ENCODE measurements around the gene POMGNT1.

Gene POMGNT1

DNA sequence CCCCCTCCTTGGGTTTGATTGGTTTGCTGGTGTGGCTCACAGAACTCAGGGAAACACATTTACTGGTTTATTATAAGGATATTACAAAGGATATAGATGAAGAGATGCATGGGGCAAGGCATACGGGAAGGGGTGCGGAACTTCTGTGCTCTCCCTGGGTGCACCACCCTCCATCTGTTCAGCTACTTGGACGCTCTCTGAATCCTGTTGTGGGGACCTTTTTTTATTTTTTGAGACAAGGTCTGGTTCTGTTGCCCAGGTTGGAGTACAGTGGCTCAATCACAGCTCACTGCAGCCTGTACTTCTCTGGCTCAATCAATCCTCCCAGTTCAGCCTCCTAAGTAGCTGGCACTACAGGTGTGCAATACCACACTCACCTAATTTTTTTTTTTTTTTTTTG lies 12.3 kb upstream of the POMGNT1 start:
- H3K4me1 ChIP-seq (ENCODE audit: control insufficient read depth, insufficient read depth, low read length, poor library complexity, severe bottlenecking), result peaks cover 8% of the 10 kb centered on the region
- peaks cover 3% of the 10 kb centered on the region for H3K36me3 ChIP-seq (ENCODE audit: control insufficient read depth, insufficient read depth, low read length)
- H3K4me3 ChIP-seq (ENCODE audit: extremely low read depth, insufficient read depth, low read length, poor library complexity, severe bottlenecking), result no peak overlapping the region
- WGBS, 2 experiments (ENCODE audit: insufficient coverage in 2 of 2), result 100% methylated on average over 1 of the region's 3 CpGs; no CpG with 5 or more reads in 1 of the 2 experiments
- no peak overlapping the region for H3K27ac ChIP-seq (ENCODE audit: low read depth, low read length, severe bottlenecking)
- no peaks in the 10 kb centered on the region for H3K9me3 ChIP-seq (ENCODE audit: control insufficient read depth, low read length)

GRCh38 chr1:46206399-46206798 lies 8.2 kb upstream of the POMGNT1 start:
- no peak overlapping the region for H3K27ac ChIP-seq (ENCODE audit: low read depth, low read length, severe bottlenecking)
- H3K4me3 ChIP-seq (ENCODE audit: extremely low read depth, insufficient read depth, low read length, poor library complexity, severe bottlenecking), result no peak overlapping the region
- 100% methylated on average over 1 of the region's 2 CpGs; no CpG with 5 or more reads in 1 of the 2 experiments for whole genome bisulfite sequencing, 2 experiments (ENCODE audit: insufficient coverage in 2 of 2)
- peaks cover 3% of the 10 kb centered on the region for H3K36me3 ChIP-seq (ENCODE audit: control insufficient read depth, insufficient read depth, low read length)
- no peaks in the 10 kb centered on the region for H3K9me3 ChIP-seq (ENCODE audit: control insufficient read depth, low read length)
- peaks cover 14% of the 10 kb centered on the region for H3K4me1 ChIP-seq (ENCODE audit: control insufficient read depth, insufficient read depth, low read length, poor library complexity, severe bottlenecking)

DNA sequence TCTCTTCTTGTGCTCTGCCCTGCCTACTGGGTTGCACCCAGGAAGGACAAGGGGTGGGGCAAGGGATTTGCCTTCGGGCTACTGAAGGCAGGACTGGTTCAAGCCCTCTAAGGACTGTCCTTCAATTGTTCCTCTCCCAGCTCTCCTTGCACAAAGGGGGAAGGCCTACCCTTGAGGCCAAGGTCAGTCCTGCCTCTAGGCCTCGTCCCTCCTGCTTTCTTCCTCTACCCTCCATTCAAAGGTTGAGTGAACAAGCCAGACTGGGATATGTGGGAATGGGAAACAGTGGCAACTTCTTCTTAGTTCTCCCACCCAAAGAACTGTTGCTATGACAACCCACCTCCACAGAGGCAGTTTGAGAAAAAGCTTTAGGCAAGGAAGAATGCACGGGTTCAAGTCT lies 7.6 kb upstream of the POMGNT1 start:
- Histone ChIP-seq H3K27ac (ENCODE audit: low read depth, low read length, severe bottlenecking) (no peak overlapping the region), H3K4me3 (ENCODE audit: extremely low read depth, insufficient read depth, low read length, poor library complexity, severe bottlenecking) (no peak overlapping the region), H3K4me1 (ENCODE audit: control insufficient read depth, insufficient read depth, low read length, poor library complexity, severe bottlenecking) (peaks cover 13% of the 10 kb centered on the region), H3K36me3 (ENCODE audit: control insufficient read depth, insufficient read depth, low read length) (peaks cover 3% of the 10 kb centered on the region), H3K9me3 (ENCODE audit: control insufficient read depth, low read length) (no peaks in the 10 kb centered on the region)
- 89 to 100% methylated on average over 1 of the region's 3 CpGs for WGBS, 2 experiments (ENCODE audit: insufficient coverage in 2 of 2)

DNA sequence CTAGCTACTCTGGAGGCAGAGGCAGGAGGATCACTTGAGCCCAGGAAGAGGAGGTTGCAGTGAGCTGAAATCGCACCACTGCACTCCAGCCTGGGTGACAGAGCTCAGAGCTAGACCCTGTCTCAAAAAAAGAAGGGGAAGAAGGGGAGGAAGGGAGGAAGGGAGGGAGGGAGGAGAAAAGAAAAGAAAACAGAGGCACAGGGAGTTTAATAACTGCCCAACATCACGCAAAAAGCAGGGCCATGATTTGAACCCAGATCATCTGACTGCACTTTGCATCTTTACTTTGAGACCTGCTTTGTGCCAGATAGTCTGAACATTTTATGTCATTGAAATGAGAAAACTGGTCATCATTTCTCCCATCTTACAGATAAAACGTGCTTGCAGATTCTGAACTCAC lies 6.9 kb upstream of the POMGNT1 start:
- no peak overlapping the region for H3K4me3 ChIP-seq (ENCODE audit: extremely low read depth, insufficient read depth, low read length, poor library complexity, severe bottlenecking)
- peaks cover 9% of the 10 kb centered on the region for H3K4me1 ChIP-seq (ENCODE audit: control insufficient read depth, insufficient read depth, low read length, poor library complexity, severe bottlenecking)
- peaks cover 3% of the 10 kb centered on the region for H3K36me3 ChIP-seq (ENCODE audit: control insufficient read depth, insufficient read depth, low read length)
- WGBS, 2 experiments (ENCODE audit: insufficient coverage in 2 of 2), result 90 to 100% methylated on average over 2 to 3 of the region's 3 CpGs
- no peaks in the 10 kb centered on the region for H3K9me3 ChIP-seq (ENCODE audit: control insufficient read depth, low read length)
- no peak overlapping the region for H3K27ac ChIP-seq (ENCODE audit: low read depth, low read length, severe bottlenecking)

GRCh38 chr1:46204406-46204742 lies 6.1 kb upstream of the POMGNT1 start:
- Histone ChIP-seq H3K9me3 (ENCODE audit: control insufficient read depth, low read length) (no peaks in the 10 kb centered on the region), H3K27ac (ENCODE audit: low read depth, low read length, severe bottlenecking) (no peak overlapping the region), H3K4me1 (ENCODE audit: control insufficient read depth, insufficient read depth, low read length, poor library complexity, severe bottlenecking) (peaks cover 9% of the 10 kb centered on the region), H3K4me3 (ENCODE audit: extremely low read depth, insufficient read depth, low read length, poor library complexity, severe bottlenecking) (peak overlapping the region; percentile 80), H3K36me3 (ENCODE audit: control insufficient read depth, insufficient read depth, low read length) (peaks cover 3% of the 10 kb centered on the region)
- WGBS, 2 experiments (ENCODE audit: insufficient coverage in 2 of 2), result 71 to 86% methylated on average over 4 of the region's 5 CpGs

GRCh38 chr1:46203738-46204405 lies 5.6 kb upstream of the POMGNT1 start:
- Histone ChIP-seq H3K9me3 (ENCODE audit: control insufficient read depth, low read length) (no peaks in the 10 kb centered on the region), H3K4me1 (ENCODE audit: control insufficient read depth, insufficient read depth, low read length, poor library complexity, severe bottlenecking) (peaks cover 12% of the 10 kb centered on the region), H3K27ac (ENCODE audit: low read depth, low read length, severe bottlenecking) (no peak overlapping the region), H3K4me3 (ENCODE audit: extremely low read depth, insufficient read depth, low read length, poor library complexity, severe bottlenecking) (peak overlapping the region; percentile 80), H3K36me3 (ENCODE audit: control insufficient read depth, insufficient read depth, low read length) (peaks cover 3% of the 10 kb centered on the region)
- 7 to 12% methylated on average over 7 of the region's 14 CpGs for WGBS, 2 experiments (ENCODE audit: insufficient coverage in 2 of 2)

DNA sequence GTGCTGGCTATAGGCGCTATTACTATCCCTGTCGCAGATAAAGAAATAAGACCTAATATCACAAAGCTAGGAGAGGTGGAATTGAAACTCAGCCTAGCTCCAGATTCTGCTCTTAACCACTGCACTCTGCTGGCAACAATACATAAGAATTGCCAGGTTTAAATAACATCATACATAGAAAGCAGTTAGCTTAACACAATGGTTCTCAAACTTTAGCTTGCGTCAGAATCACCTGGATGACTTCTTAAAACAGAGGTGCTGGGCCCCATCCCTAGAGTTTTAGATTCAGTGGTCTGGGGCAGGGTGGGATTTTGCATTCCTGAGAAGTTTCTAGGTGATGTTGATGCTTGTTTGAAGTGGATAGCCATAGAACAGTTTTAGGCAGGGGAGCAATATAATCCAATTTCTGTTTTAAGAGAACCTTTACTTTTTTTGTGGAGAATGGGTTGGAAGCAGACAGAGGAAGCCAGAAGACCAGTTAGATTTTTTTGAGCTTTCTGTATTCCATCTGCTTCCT lies 1.1 kb upstream of the POMGNT1 start:
- H3K4me1 ChIP-seq (ENCODE audit: control insufficient read depth, insufficient read depth, low read length, poor library complexity, severe bottlenecking), result peaks cover 7% of the 10 kb centered on the region
- H3K27ac ChIP-seq (ENCODE audit: low read depth, low read length, severe bottlenecking), result no peak overlapping the region
- 100% methylated on average over 1 of the region's 3 CpGs for WGBS, 2 experiments (ENCODE audit: insufficient coverage in 2 of 2)
- H3K9me3 ChIP-seq (ENCODE audit: control insufficient read depth, low read length), result no peaks in the 10 kb centered on the region
- H3K36me3 ChIP-seq (ENCODE audit: control insufficient read depth, insufficient read depth, low read length), result peaks cover 16% of the 10 kb centered on the region
- peak overlapping the region; percentile 72 for H3K4me3 ChIP-seq (ENCODE audit: extremely low read depth, insufficient read depth, low read length, poor library complexity, severe bottlenecking)

- Histone ChIP-seq H3K9me3 (ENCODE audit: control insufficient read depth, low read length) (no peaks in the 10 kb centered on the region), H3K36me3 (ENCODE audit: control insufficient read depth, insufficient read depth, low read length) (peaks cover 30% of the 10 kb centered on the region), H3K4me1 (ENCODE audit: control insufficient read depth, insufficient read depth, low read length, poor library complexity, severe bottlenecking) (peaks cover 3% of the 10 kb centered on the region), H3K27ac (ENCODE audit: low read depth, low read length, severe bottlenecking) (peak overlapping the region; percentile 23), H3K4me3 (ENCODE audit: extremely low read depth, insufficient read depth, low read length, poor library complexity, severe bottlenecking) (peak overlapping the region; percentile 72)
- 68 to 71% methylated on average over 7 to 9 of the region's 9 CpGs for WGBS, 2 experiments (ENCODE audit: insufficient coverage in 2 of 2)
Measured at GRCh38 chr1:46197560-46197963, 672 bp downstream of the POMGNT1 start.

DNA sequence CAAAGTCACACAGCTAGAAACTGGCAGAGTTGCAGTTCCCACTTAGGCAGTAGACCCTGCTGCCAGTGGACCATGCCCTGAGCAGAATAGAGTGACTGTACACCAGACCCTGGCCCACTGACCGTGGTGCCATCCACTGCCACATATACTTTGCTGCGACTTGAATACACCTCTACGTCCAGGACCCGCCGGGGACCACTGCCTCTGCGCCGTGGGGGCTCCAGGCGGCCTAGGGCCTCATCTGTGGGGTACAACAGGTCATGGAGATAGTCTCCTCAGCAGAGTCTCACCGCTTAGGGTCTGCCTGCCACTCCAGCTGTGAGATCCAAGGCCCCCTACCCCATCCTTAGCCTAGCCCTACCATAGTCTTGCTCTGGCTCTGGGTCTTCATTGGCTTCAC lies 1.6 kb downstream of the POMGNT1 start:
- 98 to 99% methylated on average over 8 of the region's 9 CpGs for WGBS, 2 experiments (ENCODE audit: insufficient coverage in 2 of 2)
- Histone ChIP-seq H3K4me1 (ENCODE audit: control insufficient read depth, insufficient read depth, low read length, poor library complexity, severe bottlenecking) (peaks cover 3% of the 10 kb centered on the region), H3K4me3 (ENCODE audit: extremely low read depth, insufficient read depth, low read length, poor library complexity, severe bottlenecking) (no peak overlapping the region), H3K27ac (ENCODE audit: low read depth, low read length, severe bottlenecking) (no peak overlapping the region), H3K9me3 (ENCODE audit: control insufficient read depth, low read length) (no peaks in the 10 kb centered on the region), H3K36me3 (ENCODE audit: control insufficient read depth, insufficient read depth, low read length) (peaks cover 34% of the 10 kb centered on the region)

DNA sequence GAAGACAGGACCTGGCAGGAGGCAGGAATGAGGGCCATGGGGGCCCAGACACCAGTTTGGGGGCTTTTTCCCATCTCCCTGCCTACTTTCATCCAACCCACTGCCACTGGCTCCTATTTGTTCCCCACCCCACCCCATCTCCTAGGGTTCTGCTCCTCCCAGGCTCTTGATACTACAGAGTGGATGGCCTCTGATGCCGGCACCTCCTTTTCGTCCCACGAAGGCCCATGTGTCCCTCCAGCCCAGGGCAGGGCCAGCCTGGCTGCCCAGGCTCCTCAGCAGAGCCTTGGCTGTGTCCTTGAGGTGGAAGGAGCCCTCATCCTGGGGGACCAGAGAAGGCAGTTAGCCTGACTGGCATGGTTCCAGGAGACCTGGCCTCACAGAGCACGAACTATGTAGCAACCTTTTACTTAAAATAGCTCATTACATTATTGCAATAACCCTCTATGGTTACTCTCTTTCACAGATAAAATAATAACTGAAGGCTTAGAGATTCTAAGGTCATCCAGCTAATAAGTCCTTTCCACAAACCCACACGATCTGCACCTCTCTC lies 3.5 kb downstream of the POMGNT1 start:
- 97 to 100% methylated on average over 2 of the region's 5 CpGs for WGBS, 2 experiments (ENCODE audit: insufficient coverage in 2 of 2)
- Histone ChIP-seq H3K36me3 (ENCODE audit: control insufficient read depth, insufficient read depth, low read length) (peaks cover 50% of the 10 kb centered on the region), H3K9me3 (ENCODE audit: control insufficient read depth, low read length) (no peaks in the 10 kb centered on the region)

GRCh38 chr1:46193984-46194570 lies 4.2 kb downstream of the POMGNT1 start:
- Histone ChIP-seq H3K27ac (ENCODE audit: low read depth, low read length, severe bottlenecking) (no peak overlapping the region), H3K9me3 (ENCODE audit: control insufficient read depth, low read length) (no peaks in the 10 kb centered on the region), H3K4me3 (ENCODE audit: extremely low read depth, insufficient read depth, low read length, poor library complexity, severe bottlenecking) (no peak overlapping the region), H3K36me3 (ENCODE audit: control insufficient read depth, insufficient read depth, low read length) (peaks cover 57% of the 10 kb centered on the region), H3K4me1 (ENCODE audit: control insufficient read depth, insufficient read depth, low read length, poor library complexity, severe bottlenecking) (peaks cover 2% of the 10 kb centered on the region)
- 89 to 90% methylated on average over 2 to 9 of the region's 9 CpGs for WGBS, 2 experiments (ENCODE audit: insufficient coverage in 2 of 2)

More for the DNA sequence above, 3.5 kb downstream of the POMGNT1 start:
- Histone ChIP-seq H3K27ac (ENCODE audit: low read depth, low read length, severe bottlenecking) (no peak overlapping the region), H3K4me3 (ENCODE audit: extremely low read depth, insufficient read depth, low read length, poor library complexity, severe bottlenecking) (no peak overlapping the region), H3K4me1 (ENCODE audit: control insufficient read depth, insufficient read depth, low read length, poor library complexity, severe bottlenecking) (peaks cover 3% of the 10 kb centered on the region)
